OCI-LY3 (cell line): ENCODE measurements around the gene MIF4GD.

Experiments used
- EZH2phosphoT487 ChIP-seq: fragments of 200-600 bp; shearing (Covaris generic); IDR thresholded peaks from 2 replicates; pipeline ENCODE4 v1.6.1; 2018; ENCODE audit warnings: antibody characterized with exemption, mixed run types, low read depth
- TF ChIP-seq, protein P1 (sequence below): fragments of 200-600, 300-600 bp; sonication (generic); IDR thresholded peaks from 2 replicates; pipeline ENCODE4 v1.5.1; 2014; ENCODE audit warnings: antibody characterized with exemption, low read length, low read depth

DNA sequence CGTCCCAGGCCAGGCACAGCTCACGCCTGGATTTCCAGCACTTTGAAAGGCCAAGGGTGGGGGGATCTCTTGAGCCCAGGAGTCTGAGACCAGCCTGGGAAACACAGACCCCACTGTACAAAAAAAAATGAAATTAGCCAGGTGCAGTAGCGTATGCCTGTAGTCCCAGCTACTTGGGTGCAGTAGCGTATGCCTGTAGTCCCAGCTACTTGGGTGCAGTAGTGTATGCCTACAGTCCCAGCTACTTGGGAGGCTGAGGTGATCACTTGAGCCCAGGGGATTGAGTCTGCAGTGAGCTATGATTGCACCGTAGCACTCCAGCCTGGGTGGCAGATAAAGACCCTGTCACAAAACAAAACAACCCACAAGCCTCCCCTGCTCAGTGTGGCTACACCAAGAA lies 45.2 kb upstream of the MIF4GD start:
- TF ChIP-seq, protein P1, sequence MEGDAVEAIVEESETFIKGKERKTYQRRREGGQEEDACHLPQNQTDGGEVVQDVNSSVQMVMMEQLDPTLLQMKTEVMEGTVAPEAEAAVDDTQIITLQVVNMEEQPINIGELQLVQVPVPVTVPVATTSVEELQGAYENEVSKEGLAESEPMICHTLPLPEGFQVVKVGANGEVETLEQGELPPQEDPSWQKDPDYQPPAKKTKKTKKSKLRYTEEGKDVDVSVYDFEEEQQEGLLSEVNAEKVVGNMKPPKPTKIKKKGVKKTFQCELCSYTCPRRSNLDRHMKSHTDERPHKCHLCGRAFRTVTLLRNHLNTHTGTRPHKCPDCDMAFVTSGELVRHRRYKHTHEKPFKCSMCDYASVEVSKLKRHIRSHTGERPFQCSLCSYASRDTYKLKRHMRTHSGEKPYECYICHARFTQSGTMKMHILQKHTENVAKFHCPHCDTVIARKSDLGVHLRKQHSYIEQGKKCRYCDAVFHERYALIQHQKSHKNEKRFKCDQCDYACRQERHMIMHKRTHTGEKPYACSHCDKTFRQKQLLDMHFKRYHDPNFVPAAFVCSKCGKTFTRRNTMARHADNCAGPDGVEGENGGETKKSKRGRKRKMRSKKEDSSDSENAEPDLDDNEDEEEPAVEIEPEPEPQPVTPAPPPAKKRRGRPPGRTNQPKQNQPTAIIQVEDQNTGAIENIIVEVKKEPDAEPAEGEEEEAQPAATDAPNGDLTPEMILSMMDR: no peak
- no peak for TF ChIP-seq EZH2phosphoT487
